Measurements from ENCODE around the gene TP53I13. TPM values are rescaled to one million over a fixed set of nuclear protein-coding genes. Genes with fewer than 3 reads are reported as not detected.

TP53I13 gene
- total and polyA plus RNA-seq, 2 of the 13 experiments (the other 11 are each of a cell fraction or from before 2014, with no cell fraction given): 16.9 to 25.7 TPM

DNA sequence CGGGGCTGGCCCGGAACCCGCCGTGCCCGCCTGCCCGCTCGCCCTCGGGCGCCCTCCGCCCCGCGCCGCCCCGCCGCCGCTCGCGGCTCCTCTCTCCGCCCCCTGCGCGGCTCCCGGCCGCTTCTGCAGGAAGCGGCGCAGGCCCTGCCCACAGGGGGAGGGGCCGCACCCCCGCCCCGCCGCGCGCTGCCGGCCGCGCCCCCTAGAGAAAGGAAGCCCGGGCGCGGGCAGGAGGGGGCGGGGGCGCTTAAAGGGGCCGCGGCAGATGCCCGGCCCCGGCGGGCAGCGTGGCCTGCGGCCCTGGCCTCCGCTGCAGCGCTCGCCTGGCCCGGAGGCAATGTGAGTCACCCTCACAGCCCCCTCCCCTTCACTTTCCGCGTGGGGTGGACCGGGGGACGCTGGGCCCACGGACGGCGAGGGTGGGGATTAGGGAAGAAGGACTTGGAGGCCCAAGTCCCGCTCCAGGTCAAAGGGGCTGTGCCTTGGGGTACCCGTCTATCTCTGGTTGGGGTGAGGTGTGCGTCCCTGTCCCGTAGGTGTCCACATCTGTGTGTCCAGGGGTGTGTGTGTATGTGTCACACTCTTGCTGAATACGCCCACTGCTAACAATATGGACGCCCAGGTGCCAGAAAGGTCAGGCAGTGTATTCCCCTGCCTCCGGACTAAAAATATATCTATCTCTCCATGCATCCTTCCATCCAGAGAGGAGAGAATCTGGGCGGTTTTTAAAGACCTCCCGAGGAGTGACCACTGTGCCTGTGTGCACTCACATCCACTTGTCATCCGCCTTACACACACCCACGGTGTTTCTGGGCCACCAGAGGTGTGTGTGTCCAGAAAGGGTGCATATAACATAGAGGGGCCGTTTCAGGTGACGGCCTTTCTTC is 21.3 kb downstream of the TP53I13 start, which contains the start of gene GIT1 (continued):
- TF ChIP-seq, protein P1, sequence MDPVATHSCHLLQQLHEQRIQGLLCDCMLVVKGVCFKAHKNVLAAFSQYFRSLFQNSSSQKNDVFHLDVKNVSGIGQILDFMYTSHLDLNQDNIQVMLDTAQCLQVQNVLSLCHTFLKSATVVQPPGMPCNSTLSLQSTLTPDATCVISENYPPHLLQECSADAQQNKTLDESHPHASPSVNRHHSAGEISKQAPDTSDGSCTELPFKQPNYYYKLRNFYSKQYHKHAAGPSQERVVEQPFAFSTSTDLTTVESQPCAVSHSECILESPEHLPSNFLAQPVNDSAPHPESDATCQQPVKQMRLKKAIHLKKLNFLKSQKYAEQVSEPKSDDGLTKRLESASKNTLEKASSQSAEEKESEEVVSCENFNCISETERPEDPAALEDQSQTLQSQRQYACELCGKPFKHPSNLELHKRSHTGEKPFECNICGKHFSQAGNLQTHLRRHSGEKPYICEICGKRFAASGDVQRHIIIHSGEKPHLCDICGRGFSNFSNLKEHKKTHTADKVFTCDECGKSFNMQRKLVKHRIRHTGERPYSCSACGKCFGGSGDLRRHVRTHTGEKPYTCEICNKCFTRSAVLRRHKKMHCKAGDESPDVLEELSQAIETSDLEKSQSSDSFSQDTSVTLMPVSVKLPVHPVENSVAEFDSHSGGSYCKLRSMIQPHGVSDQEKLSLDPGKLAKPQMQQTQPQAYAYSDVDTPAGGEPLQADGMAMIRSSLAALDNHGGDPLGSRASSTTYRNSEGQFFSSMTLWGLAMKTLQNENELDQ (CRISPR knock-in tag; IDR thresholded peaks at IDR 0.05; ENCODE audit: borderline replicate concordance): no peak
- 0 out of 2 replicates have a peak, but pooled peaks have one; percentile 29 for TF ChIP-seq ZNF672 (CRISPR knock-in tag; IDR thresholded peaks at IDR 0.05)
- no peak for TF ChIP-seq FOXJ3 (CRISPR knock-in tag; IDR thresholded peaks at IDR 0.05; ENCODE audit: borderline replicate concordance)
- TF ChIP-seq, protein P2, sequence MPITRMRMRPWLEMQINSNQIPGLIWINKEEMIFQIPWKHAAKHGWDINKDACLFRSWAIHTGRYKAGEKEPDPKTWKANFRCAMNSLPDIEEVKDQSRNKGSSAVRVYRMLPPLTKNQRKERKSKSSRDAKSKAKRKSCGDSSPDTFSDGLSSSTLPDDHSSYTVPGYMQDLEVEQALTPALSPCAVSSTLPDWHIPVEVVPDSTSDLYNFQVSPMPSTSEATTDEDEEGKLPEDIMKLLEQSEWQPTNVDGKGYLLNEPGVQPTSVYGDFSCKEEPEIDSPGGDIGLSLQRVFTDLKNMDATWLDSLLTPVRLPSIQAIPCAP (CRISPR knock-in tag; IDR thresholded peaks at IDR 0.05; ENCODE audit: low read depth): no peak
- TF ChIP-seq, protein P3, sequence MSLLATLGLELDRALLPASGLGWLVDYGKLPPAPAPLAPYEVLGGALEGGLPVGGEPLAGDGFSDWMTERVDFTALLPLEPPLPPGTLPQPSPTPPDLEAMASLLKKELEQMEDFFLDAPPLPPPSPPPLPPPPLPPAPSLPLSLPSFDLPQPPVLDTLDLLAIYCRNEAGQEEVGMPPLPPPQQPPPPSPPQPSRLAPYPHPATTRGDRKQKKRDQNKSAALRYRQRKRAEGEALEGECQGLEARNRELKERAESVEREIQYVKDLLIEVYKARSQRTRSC (CRISPR knock-in tag; IDR thresholded peaks at IDR 0.05; ENCODE audit: low read depth): no peak
- TF ChIP-seq STAT5B (CRISPR knock-in tag; IDR thresholded peaks at IDR 0.05): no peak
- no peak for TF ChIP-seq NCOA2 (CRISPR knock-in tag; IDR thresholded peaks at IDR 0.05)
- TF ChIP-seq, protein P4, sequence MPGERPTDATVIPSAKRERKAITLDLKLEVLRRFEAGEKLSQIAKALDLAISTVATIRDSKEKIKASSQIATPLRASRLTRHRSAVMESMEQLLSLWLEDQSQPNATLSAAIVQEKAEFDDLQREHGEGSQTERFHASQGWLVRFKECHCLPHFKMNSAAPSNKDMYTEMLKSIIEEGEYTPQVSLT (CRISPR knock-in tag; IDR thresholded peaks at IDR 0.05; ENCODE audit: borderline replicate concordance, low read depth): no peak
- TF ChIP-seq NCOA1 (CRISPR knock-in tag; IDR thresholded peaks at IDR 0.05): no peak
- TF ChIP-seq ZNF546 (CRISPR knock-in tag; conservative IDR thresholded peaks at IDR 0.05): no peak
- no peak for TF ChIP-seq TBL1XR1 (IDR thresholded peaks at IDR 0.05; ENCODE audit: borderline replicate concordance, low read length, partially characterized antibody)
- TF ChIP-seq, protein P5, sequence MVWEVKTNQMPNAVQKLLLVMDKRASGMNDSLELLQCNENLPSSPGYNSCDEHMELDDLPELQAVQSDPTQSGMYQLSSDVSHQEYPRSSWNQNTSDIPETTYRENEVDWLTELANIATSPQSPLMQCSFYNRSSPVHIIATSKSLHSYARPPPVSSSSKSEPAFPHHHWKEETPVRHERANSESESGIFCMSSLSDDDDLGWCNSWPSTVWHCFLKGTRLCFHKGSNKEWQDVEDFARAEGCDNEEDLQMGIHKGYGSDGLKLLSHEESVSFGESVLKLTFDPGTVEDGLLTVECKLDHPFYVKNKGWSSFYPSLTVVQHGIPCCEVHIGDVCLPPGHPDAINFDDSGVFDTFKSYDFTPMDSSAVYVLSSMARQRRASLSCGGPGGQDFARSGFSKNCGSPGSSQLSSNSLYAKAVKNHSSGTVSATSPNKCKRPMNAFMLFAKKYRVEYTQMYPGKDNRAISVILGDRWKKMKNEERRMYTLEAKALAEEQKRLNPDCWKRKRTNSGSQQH (CRISPR knock-in tag; IDR thresholded peaks at IDR 0.05; ENCODE audit: low read depth): no peak
- TF ChIP-seq, protein P6, sequence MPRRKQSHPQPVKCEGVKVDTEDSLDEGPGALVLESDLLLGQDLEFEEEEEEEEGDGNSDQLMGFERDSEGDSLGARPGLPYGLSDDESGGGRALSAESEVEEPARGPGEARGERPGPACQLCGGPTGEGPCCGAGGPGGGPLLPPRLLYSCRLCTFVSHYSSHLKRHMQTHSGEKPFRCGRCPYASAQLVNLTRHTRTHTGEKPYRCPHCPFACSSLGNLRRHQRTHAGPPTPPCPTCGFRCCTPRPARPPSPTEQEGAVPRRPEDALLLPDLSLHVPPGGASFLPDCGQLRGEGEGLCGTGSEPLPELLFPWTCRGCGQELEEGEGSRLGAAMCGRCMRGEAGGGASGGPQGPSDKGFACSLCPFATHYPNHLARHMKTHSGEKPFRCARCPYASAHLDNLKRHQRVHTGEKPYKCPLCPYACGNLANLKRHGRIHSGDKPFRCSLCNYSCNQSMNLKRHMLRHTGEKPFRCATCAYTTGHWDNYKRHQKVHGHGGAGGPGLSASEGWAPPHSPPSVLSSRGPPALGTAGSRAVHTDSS (CRISPR knock-in tag; conservative IDR thresholded peaks at IDR 0.05): no peak
- no peak for TF ChIP-seq ZNF382 (CRISPR knock-in tag; IDR thresholded peaks at IDR 0.05; ENCODE audit: borderline replicate concordance)
- TF ChIP-seq ZNF274 (CRISPR knock-in tag; IDR thresholded peaks at IDR 0.05): no peak
- TF ChIP-seq, protein P7, sequence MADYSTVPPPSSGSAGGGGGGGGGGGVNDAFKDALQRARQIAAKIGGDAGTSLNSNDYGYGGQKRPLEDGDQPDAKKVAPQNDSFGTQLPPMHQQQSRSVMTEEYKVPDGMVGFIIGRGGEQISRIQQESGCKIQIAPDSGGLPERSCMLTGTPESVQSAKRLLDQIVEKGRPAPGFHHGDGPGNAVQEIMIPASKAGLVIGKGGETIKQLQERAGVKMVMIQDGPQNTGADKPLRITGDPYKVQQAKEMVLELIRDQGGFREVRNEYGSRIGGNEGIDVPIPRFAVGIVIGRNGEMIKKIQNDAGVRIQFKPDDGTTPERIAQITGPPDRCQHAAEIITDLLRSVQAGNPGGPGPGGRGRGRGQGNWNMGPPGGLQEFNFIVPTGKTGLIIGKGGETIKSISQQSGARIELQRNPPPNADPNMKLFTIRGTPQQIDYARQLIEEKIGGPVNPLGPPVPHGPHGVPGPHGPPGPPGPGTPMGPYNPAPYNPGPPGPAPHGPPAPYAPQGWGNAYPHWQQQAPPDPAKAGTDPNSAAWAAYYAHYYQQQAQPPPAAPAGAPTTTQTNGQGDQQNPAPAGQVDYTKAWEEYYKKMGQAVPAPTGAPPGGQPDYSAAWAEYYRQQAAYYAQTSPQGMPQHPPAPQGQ (CRISPR knock-in tag; IDR thresholded peaks at IDR 0.05; ENCODE audit: borderline replicate concordance): no peak
- TF ChIP-seq ASH2L (IDR thresholded peaks at IDR 0.05; ENCODE audit: insufficient read length, low read depth, low read length): peak; percentile 48
- no peak for TF ChIP-seq ZNF782 (CRISPR knock-in tag; IDR thresholded peaks at IDR 0.05; ENCODE audit: borderline replicate concordance)

All from HepG2 (cell line).